ENCODE results near the gene AK8.

- TF ChIP-seq, protein P1, sequence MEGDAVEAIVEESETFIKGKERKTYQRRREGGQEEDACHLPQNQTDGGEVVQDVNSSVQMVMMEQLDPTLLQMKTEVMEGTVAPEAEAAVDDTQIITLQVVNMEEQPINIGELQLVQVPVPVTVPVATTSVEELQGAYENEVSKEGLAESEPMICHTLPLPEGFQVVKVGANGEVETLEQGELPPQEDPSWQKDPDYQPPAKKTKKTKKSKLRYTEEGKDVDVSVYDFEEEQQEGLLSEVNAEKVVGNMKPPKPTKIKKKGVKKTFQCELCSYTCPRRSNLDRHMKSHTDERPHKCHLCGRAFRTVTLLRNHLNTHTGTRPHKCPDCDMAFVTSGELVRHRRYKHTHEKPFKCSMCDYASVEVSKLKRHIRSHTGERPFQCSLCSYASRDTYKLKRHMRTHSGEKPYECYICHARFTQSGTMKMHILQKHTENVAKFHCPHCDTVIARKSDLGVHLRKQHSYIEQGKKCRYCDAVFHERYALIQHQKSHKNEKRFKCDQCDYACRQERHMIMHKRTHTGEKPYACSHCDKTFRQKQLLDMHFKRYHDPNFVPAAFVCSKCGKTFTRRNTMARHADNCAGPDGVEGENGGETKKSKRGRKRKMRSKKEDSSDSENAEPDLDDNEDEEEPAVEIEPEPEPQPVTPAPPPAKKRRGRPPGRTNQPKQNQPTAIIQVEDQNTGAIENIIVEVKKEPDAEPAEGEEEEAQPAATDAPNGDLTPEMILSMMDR (IDR thresholded peaks at IDR 0.05), result peak; percentile 71 to 82 (median 74)
- TF ChIP-seq POLR2A (IDR thresholded peaks at IDR 0.05) (no peak), EP300 (IDR thresholded peaks at IDR 0.05) (no peak)
These were observed 24.1 kb upstream of the AK8 start for GRCh38 chr9:132901858-132902831.

Measured in ovary (tissue), 3 donors.